Measurements from ENCODE around the gene SPARC. TPM values are rescaled to one million over a fixed set of nuclear protein-coding genes. Genes with fewer than 3 reads are reported as not detected.
A peak's percentile ranks its signal among the peaks of the same experiment; 100 is the strongest.

The SPARC gene
- polyA plus RNA-seq, 1 donor (not counting 4 experiments of a cell fraction or from before 2014, with no cell fraction given), result 397 TPM

DNA sequence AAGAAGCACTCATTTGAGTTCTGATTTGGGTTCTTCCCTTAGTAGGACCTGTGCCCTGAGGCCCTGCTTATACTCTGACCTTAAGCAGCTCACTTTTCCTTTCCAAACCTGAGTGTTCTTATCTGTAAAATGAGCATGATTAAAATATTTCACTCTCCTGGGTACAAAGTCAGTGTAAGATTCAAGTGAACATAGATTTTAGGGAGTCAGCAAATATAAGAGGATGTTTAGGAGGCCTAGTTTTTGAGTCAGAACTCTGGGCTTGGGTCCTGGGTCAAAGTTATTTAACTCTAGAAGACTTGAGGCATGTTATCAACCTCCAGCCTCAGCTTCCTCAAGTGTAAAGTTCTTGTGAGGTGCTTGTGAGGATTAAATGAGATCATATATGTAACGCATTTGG, 8.7 kb upstream of the SPARC start:
- H3K36me3 ChIP-seq (ENCODE audit: control insufficient read depth in 2 of 2, extremely low read depth in 1 of 2, insufficient read depth in 2 of 2, low read length in 2 of 2), result no peaks in the 10 kb centered on the region
- DNase-seq (ENCODE audit: low read depth, low spot score), result no peak
- H3K4me3 ChIP-seq (ENCODE audit: control insufficient read depth in 2 of 3, extremely low read depth in 1 of 3, insufficient read depth in 2 of 3, low read depth in 1 of 3, low read length in 3 of 3), result no peak overlapping the region
- no peak for TF ChIP-seq EZH2 (IDR thresholded peaks at IDR 0.05; ENCODE audit: low read length)
- TF ChIP-seq, protein P1, sequence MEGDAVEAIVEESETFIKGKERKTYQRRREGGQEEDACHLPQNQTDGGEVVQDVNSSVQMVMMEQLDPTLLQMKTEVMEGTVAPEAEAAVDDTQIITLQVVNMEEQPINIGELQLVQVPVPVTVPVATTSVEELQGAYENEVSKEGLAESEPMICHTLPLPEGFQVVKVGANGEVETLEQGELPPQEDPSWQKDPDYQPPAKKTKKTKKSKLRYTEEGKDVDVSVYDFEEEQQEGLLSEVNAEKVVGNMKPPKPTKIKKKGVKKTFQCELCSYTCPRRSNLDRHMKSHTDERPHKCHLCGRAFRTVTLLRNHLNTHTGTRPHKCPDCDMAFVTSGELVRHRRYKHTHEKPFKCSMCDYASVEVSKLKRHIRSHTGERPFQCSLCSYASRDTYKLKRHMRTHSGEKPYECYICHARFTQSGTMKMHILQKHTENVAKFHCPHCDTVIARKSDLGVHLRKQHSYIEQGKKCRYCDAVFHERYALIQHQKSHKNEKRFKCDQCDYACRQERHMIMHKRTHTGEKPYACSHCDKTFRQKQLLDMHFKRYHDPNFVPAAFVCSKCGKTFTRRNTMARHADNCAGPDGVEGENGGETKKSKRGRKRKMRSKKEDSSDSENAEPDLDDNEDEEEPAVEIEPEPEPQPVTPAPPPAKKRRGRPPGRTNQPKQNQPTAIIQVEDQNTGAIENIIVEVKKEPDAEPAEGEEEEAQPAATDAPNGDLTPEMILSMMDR (optimal IDR thresholded peaks at IDR 0.05 in 1 of 3, IDR thresholded peaks at IDR 0.05 in 1 of 3, conservative IDR thresholded peaks at IDR 0.05 in 1 of 3; ENCODE audit: extremely low read depth in 1 of 3, insufficient read depth in 2 of 3, low read length in 3 of 3), result no peak
- dilution Hi-C loops (cut with MboI; ENCODE audit: extremely low pct_ligation_motif_present, low sequenced_read_pairs), result no loop called here
- no peaks in the 10 kb centered on the region for H3K9me3 ChIP-seq (ENCODE audit: control insufficient read depth, low read depth, low read length)
- H3K4me2 ChIP-seq (ENCODE audit: control insufficient read depth, extremely low read depth, insufficient read depth, low read depth, low read length), result no peak overlapping the region
- no peaks in the 10 kb centered on the region for H4K20me1 ChIP-seq (ENCODE audit: control insufficient read depth, extremely low read depth, insufficient read depth, low read length)
- H3K27me3 ChIP-seq (ENCODE audit: control insufficient read depth, extremely low read depth, insufficient read depth, low read length), result no peaks in the 10 kb centered on the region
- H2AFZ ChIP-seq (ENCODE audit: control insufficient read depth, low read length), result no peak overlapping the region
- no peak overlapping the region for H3K9ac ChIP-seq (ENCODE audit: control insufficient read depth, extremely low read depth, insufficient read depth, low read length)
- no peaks in the 10 kb centered on the region for H3K79me2 ChIP-seq (ENCODE audit: control insufficient read depth, insufficient read depth, low read length)
- H3K9me1 ChIP-seq (ENCODE audit: control insufficient read depth, extremely low read depth, insufficient read depth, low read length), result no peaks in the 10 kb centered on the region
- H3K4me1 ChIP-seq (ENCODE audit: control insufficient read depth, extremely low read depth, insufficient read depth, low read length), result peaks cover 18% of the 10 kb centered on the region
- H3K27ac ChIP-seq (ENCODE audit: control insufficient read depth, insufficient read depth, low read length), result no peak overlapping the region
- no peak for FAIRE-seq

DNA sequence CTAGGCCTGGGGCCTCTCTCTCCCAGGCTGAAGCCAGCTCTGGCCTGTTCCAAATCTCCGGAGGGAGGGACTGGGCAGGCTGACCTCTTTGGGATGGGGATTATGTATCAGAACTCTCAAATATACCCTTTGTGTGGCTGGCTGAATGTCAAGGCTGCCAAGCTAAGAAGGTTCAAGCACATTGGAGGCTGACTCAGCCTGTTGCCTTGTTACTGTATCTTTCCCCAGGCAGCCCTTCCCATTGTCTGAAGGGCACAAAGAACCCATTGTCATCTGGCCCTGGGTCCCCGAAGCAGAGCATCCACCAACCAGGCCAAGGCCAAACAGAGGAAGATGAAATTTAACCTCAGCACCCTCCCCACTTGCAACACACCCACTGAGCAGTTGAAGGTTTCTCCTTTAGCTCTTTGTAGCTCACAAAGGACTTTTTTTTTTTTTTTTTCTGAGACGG, 7.3 kb upstream of the SPARC start:
- TF ChIP-seq EZH2 (IDR thresholded peaks at IDR 0.05; ENCODE audit: low read length), result no peak
- no peaks in the 10 kb centered on the region for H3K27me3 ChIP-seq (ENCODE audit: control insufficient read depth, extremely low read depth, insufficient read depth, low read length)
- no peak overlapping the region for H3K4me2 ChIP-seq (ENCODE audit: control insufficient read depth, extremely low read depth, insufficient read depth, low read depth, low read length)
- no peaks in the 10 kb centered on the region for H3K9me3 ChIP-seq (ENCODE audit: control insufficient read depth, low read depth, low read length)
- no peak overlapping the region for H3K4me3 ChIP-seq (ENCODE audit: control insufficient read depth in 2 of 3, extremely low read depth in 1 of 3, insufficient read depth in 2 of 3, low read depth in 1 of 3, low read length in 3 of 3)
- H3K79me2 ChIP-seq (ENCODE audit: control insufficient read depth, insufficient read depth, low read length), result no peaks in the 10 kb centered on the region
- H2AFZ ChIP-seq (ENCODE audit: control insufficient read depth, low read length), result no peak overlapping the region
- no peak overlapping the region for H3K27ac ChIP-seq (ENCODE audit: control insufficient read depth, insufficient read depth, low read length)
- FAIRE-seq (peak; percentile 68), DNase-seq (ENCODE audit: low read depth, low spot score) (no peak)
- no peaks in the 10 kb centered on the region for H4K20me1 ChIP-seq (ENCODE audit: control insufficient read depth, extremely low read depth, insufficient read depth, low read length)
- no peak overlapping the region for H3K9ac ChIP-seq (ENCODE audit: control insufficient read depth, extremely low read depth, insufficient read depth, low read length)
- peaks cover 12% of the 10 kb centered on the region for H3K4me1 ChIP-seq (ENCODE audit: control insufficient read depth, extremely low read depth, insufficient read depth, low read length)
- no peaks in the 10 kb centered on the region for H3K9me1 ChIP-seq (ENCODE audit: control insufficient read depth, extremely low read depth, insufficient read depth, low read length)
- no peaks in the 10 kb centered on the region for H3K36me3 ChIP-seq (ENCODE audit: control insufficient read depth in 2 of 2, extremely low read depth in 1 of 2, insufficient read depth in 2 of 2, low read length in 2 of 2)
- dilution Hi-C loops (cut with MboI; ENCODE audit: extremely low pct_ligation_motif_present, low sequenced_read_pairs), result no loop called here

DNA sequence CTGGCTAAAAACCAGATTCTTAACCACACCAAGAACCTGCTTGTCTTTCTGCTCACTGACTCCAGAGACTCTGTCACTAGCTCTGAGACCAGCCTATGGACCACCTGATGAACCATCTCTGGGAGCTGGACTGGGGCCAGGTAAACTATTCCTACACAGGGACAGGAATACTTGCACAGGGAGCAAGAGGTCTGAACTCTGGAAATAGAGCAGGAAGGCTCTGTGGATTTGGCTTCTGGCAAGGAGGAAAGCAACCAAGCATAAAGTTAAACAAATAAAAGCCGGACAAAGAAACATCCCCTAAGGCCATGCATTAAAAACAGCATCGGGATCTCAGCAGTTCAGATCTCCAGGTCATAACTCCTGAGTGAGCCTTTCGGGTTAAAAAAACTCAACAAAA, 5.6 kb upstream of the SPARC start:
- no peak overlapping the region for H3K27ac ChIP-seq (ENCODE audit: control insufficient read depth, insufficient read depth, low read length)
- TF ChIP-seq, protein P1 (optimal IDR thresholded peaks at IDR 0.05 in 1 of 3, IDR thresholded peaks at IDR 0.05 in 1 of 3, conservative IDR thresholded peaks at IDR 0.05 in 1 of 3; ENCODE audit: extremely low read depth in 1 of 3, insufficient read depth in 2 of 3, low read length in 3 of 3), result no peak
- TF ChIP-seq EZH2 (IDR thresholded peaks at IDR 0.05; ENCODE audit: low read length), result no peak
- no peaks in the 10 kb centered on the region for H3K9me3 ChIP-seq (ENCODE audit: control insufficient read depth, low read depth, low read length)
- no peaks in the 10 kb centered on the region for H3K9me1 ChIP-seq (ENCODE audit: control insufficient read depth, extremely low read depth, insufficient read depth, low read length)
- H3K79me2 ChIP-seq (ENCODE audit: control insufficient read depth, insufficient read depth, low read length), result no peaks in the 10 kb centered on the region
- H3K27me3 ChIP-seq (ENCODE audit: control insufficient read depth, extremely low read depth, insufficient read depth, low read length), result no peaks in the 10 kb centered on the region
- H3K36me3 ChIP-seq (ENCODE audit: control insufficient read depth in 2 of 2, extremely low read depth in 1 of 2, insufficient read depth in 2 of 2, low read length in 2 of 2), result no peaks in the 10 kb centered on the region
- H4K20me1 ChIP-seq (ENCODE audit: control insufficient read depth, extremely low read depth, insufficient read depth, low read length), result no peaks in the 10 kb centered on the region
- H3K4me3 ChIP-seq (ENCODE audit: control insufficient read depth in 2 of 3, extremely low read depth in 1 of 3, insufficient read depth in 2 of 3, low read depth in 1 of 3, low read length in 3 of 3), result no peak overlapping the region
- dilution Hi-C loops (cut with MboI; ENCODE audit: extremely low pct_ligation_motif_present, low sequenced_read_pairs), result no loop called here
- no peak overlapping the region for H3K9ac ChIP-seq (ENCODE audit: control insufficient read depth, extremely low read depth, insufficient read depth, low read length)
- H3K4me2 ChIP-seq (ENCODE audit: control insufficient read depth, extremely low read depth, insufficient read depth, low read depth, low read length), result no peak overlapping the region
- FAIRE-seq (no peak), DNase-seq (ENCODE audit: low read depth, low spot score) (no peak)
- peaks cover 9% of the 10 kb centered on the region for H3K4me1 ChIP-seq (ENCODE audit: control insufficient read depth, extremely low read depth, insufficient read depth, low read length)
- H2AFZ ChIP-seq (ENCODE audit: control insufficient read depth, low read length), result no peak overlapping the region

Measured in keratinocyte (primary cell).